DOHH2 (cell line): ENCODE data around the gene NIT1.

Source experiments
- EZH2phosphoT487 ChIP-seq: fragments of 200-600 bp; sonication (generic); IDR thresholded peaks from 2 replicates; pipeline ENCODE4 v1.6.1; 2017; ENCODE audit warnings: borderline replicate concordance, mild to moderate bottlenecking, antibody characterized with exemption, low read length, moderate library complexity, mixed read lengths
- TF ChIP-seq, protein P1 (sequence below): fragments of 200-600 bp; sonication (generic); IDR thresholded peaks from one replicate; pipeline ENCODE4 v1.5.1; 2014; ENCODE audit warnings: antibody characterized with exemption, mild to moderate bottlenecking, low read depth, low read length; ENCODE audit not compliant: poor library complexity, severe bottlenecking

DNA sequence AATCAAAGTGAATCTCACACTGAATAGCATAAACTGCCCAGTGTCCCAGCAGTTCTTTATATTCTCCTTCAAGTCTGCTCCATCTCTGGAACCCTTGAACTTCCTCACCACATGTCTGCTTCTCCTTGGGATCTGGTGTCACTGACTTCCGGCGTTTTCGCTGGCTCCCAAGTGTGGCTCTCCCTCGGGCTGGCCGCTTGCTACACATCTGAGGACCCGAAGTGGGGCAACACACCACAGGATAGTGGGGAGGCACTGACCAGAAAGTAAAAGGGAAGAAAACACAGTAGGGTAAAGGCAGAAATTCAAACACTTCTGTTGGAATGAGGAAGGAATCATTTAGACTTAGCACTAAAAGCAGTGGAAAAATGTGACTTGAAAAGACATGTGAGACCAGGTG lies 5.1 kb downstream of the NIT1 start:
- TF ChIP-seq EZH2phosphoT487 = no peak
- TF ChIP-seq, protein P1, sequence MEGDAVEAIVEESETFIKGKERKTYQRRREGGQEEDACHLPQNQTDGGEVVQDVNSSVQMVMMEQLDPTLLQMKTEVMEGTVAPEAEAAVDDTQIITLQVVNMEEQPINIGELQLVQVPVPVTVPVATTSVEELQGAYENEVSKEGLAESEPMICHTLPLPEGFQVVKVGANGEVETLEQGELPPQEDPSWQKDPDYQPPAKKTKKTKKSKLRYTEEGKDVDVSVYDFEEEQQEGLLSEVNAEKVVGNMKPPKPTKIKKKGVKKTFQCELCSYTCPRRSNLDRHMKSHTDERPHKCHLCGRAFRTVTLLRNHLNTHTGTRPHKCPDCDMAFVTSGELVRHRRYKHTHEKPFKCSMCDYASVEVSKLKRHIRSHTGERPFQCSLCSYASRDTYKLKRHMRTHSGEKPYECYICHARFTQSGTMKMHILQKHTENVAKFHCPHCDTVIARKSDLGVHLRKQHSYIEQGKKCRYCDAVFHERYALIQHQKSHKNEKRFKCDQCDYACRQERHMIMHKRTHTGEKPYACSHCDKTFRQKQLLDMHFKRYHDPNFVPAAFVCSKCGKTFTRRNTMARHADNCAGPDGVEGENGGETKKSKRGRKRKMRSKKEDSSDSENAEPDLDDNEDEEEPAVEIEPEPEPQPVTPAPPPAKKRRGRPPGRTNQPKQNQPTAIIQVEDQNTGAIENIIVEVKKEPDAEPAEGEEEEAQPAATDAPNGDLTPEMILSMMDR = no peak
